ENCODE measurements around the gene FBXO31. TPM values are rescaled to one million over a fixed set of nuclear protein-coding genes. Genes with fewer than 3 reads are reported as not detected.
A peak's percentile ranks its signal among the peaks of the same experiment; 100 is the strongest.

The FBXO31 gene
- total RNA-seq, 6 experiments from 2014 or later = 23.0 to 30.0 (median 25.1) TPM

GRCh38 chr16:87288753-87289362, 94.7 kb downstream of the FBXO31 start:
- H3K36me3 Mint-ChIP-seq (ENCODE audit: low read depth) = peaks cover 29% of the 10 kb centered on the region
- DNase-seq = peak; percentile 6
- H3K9me3 Mint-ChIP-seq = peaks cover 19% of the 10 kb centered on the region
- peaks cover 8% of the 10 kb centered on the region; the same call in 1 of the 2 replicates for H3K4me1 Mint-ChIP-seq (ENCODE audit: low read depth)
- H3K27me3 Mint-ChIP-seq (ENCODE audit: insufficient read depth) = no peaks in the 10 kb centered on the region
- no peak overlapping the region for H3K27ac Mint-ChIP-seq
- H3K4me3 Mint-ChIP-seq = no peak overlapping the region
- no peak for TF ChIP-seq CTCF (IDR thresholded peaks at IDR 0.05)

- peaks cover 8% of the 10 kb centered on the region; the same call in 1 of the 2 replicates for H3K4me1 Mint-ChIP-seq (ENCODE audit: low read depth)
- peaks cover 19% of the 10 kb centered on the region for H3K9me3 Mint-ChIP-seq
- H3K27me3 Mint-ChIP-seq (ENCODE audit: insufficient read depth) = no peaks in the 10 kb centered on the region
- DNase-seq = no peak
- peaks cover 20% of the 10 kb centered on the region for H3K36me3 Mint-ChIP-seq (ENCODE audit: low read depth)
- TF ChIP-seq CTCF (IDR thresholded peaks at IDR 0.05) = no peak
- H3K27ac Mint-ChIP-seq = no peak overlapping the region
- no peak overlapping the region for H3K4me3 Mint-ChIP-seq
Measured at GRCh38 chr16:87286839-87287626, 96.5 kb downstream of the FBXO31 start.

GRCh38 chr16:87284183-87284582, 99.4 kb downstream of the FBXO31 start:
- H3K27me3 Mint-ChIP-seq (ENCODE audit: insufficient read depth) = no peaks in the 10 kb centered on the region; the same call in 1 of the 2 replicates
- peaks cover 19% of the 10 kb centered on the region for H3K9me3 Mint-ChIP-seq
- no peak overlapping the region for H3K4me3 Mint-ChIP-seq
- peaks cover 7% of the 10 kb centered on the region; the same call in 1 of the 2 replicates for H3K4me1 Mint-ChIP-seq (ENCODE audit: low read depth)
- peaks cover 19% of the 10 kb centered on the region for H3K36me3 Mint-ChIP-seq (ENCODE audit: low read depth)
- H3K27ac Mint-ChIP-seq = no peak overlapping the region
- no peak for DNase-seq
- TF ChIP-seq CTCF (IDR thresholded peaks at IDR 0.05) = no peak

GRCh38 chr16:87279094-87279658, 104.4 kb downstream of the FBXO31 start:
- H3K27ac Mint-ChIP-seq = no peak overlapping the region
- no peaks in the 10 kb centered on the region for H3K9me3 Mint-ChIP-seq
- no peaks in the 10 kb centered on the region; the same call in 1 of the 2 replicates for H3K27me3 Mint-ChIP-seq (ENCODE audit: insufficient read depth)
- DNase-seq = no peak
- H3K36me3 Mint-ChIP-seq (ENCODE audit: low read depth) = no peaks in the 10 kb centered on the region
- peaks cover 6% of the 10 kb centered on the region for H3K4me1 Mint-ChIP-seq (ENCODE audit: low read depth)
- no peak overlapping the region for H3K4me3 Mint-ChIP-seq
- no peak for TF ChIP-seq CTCF (IDR thresholded peaks at IDR 0.05)

- H3K27ac Mint-ChIP-seq = no peak overlapping the region
- no peaks in the 10 kb centered on the region; the same call in 1 of the 2 replicates for H3K27me3 Mint-ChIP-seq (ENCODE audit: insufficient read depth)
Measured at GRCh38 chr16:87278191-87279093, 105.1 kb downstream of the FBXO31 start.

More at GRCh38 chr16:87278191-87279093, 105.1 kb downstream of the FBXO31 start:
- Mint-ChIP-seq H3K4me3 (no peak overlapping the region), H3K4me1 (ENCODE audit: low read depth) (peaks cover 6% of the 10 kb centered on the region), H3K9me3 (no peaks in the 10 kb centered on the region), H3K36me3 (ENCODE audit: low read depth) (no peaks in the 10 kb centered on the region)
- peak; percentile 68 for DNase-seq
- peak; percentile 95 for TF ChIP-seq CTCF (IDR thresholded peaks at IDR 0.05)
